HG02870 (cell line): ENCODE results near the gene DIS3L2.
"Not testable (repeated sequence)": the region's sequence is repeated elsewhere in the genome, so short reads cannot be mapped to it uniquely, and the experiment has no call there.

Source experiments
- ATAC-seq: cut with Tn5 transposase; IDR thresholded peaks from one replicate; pipeline ENCODE4 v1.9.1; 2021; ENCODE audit warnings: mild to moderate bottlenecking, moderate library complexity; ENCODE audit not compliant: unreplicated experiment

The DIS3L2 gene

DNA sequence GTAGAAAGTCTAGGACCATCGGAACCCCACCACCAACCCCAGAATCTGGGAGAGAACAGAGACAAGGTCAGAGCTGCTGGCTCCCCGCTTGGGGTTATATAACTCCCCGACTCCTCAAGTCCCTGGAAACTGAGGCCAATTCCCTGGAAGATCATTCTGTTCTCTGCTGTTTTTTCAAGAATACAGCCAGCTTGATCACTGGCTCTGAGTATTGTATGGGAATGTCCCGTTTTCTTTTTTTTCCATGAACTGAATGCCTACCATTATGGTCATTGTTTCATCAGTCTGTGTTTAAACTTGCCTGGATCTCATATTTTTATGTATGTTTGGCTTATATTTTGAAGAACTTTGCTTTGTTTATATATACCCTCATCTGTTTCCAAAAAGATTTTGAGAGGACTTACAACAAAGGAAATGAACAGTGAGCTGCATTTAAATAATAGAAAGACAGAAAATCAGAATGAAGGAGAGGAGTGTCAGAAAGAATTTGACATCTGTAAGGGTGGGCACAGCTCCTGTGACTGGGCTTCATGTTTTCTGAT, 327.0 kb downstream of the DIS3L2 start:
- ATAC-seq = no peak

- ATAC-seq = no peak
Observed at GRCh38 chr2:232290668-232291067, 329.2 kb downstream of the DIS3L2 start.

DNA sequence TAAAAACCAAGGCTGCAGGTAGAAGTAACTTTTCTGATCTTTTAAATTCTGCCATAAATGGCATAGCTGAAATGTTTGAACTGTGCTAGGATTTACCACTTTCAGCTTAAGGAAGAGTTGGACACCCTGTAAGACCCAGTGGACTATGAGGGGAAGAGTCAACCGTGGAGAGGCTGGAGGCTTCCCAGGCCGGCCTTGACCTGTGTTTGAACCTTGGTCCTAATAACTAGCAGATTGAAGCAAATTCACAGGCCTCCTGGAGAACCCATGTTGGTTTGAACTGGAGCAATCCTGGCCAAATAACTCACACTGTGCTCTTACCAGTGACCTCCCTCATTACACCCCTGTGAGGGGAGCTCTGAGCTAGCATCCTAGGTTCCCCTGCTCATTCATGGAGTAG, 329.8 kb downstream of the DIS3L2 start:
- ATAC-seq = no peak

GRCh38 chr2:232292395-232293154, 331.1 kb downstream of the DIS3L2 start:
- ATAC-seq = no peak

DNA sequence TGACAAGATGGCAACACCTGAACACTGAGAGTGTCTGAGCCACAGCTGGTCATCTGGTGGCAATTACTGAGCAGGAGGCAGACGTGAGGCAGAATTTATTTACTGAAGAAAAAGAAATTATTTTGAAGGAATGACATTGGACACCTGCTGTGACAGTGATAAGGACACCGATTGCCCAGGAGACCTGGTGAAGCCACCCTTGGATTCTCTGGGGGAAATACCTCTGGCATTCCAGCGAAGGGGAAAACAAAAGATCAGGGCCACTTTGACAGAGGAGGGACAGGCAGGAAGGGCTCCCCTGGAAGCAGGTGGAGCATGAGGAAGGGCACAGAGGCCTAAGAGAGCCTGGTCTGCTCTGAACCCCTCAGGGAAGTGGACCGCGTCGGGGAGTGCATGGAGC, 331.7 kb downstream of the DIS3L2 start:
- ATAC-seq = no peak

DNA sequence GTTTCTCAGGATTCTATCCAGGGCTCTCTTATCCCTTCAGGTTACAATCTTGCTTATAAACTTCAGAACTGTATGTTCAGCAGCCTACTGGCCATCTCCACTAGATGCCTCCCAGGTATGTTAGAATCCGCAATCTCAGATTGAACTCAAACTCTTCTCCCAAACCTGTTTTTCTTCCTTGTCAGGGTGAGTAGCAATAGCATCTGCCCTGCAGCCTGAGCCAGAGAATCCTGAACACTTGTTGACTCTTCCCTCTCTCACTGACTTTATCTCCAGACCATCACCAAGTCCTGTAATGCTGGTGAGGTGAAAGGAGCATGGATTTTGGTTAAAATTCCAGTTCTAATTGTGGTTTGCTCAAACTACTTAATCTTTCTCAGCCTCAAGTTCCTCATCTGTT, 334.5 kb downstream of the DIS3L2 start:
- ATAC-seq = no peak

- no peak for ATAC-seq
Observed at GRCh38 chr2:232296776-232297525, 335.4 kb downstream of the DIS3L2 start.

GRCh38 chr2:232299084-232299483, 337.6 kb downstream of the DIS3L2 start:
- no peak for ATAC-seq

GRCh38 chr2:232299927-232300674, 338.6 kb downstream of the DIS3L2 start:
- no peak for ATAC-seq

DNA sequence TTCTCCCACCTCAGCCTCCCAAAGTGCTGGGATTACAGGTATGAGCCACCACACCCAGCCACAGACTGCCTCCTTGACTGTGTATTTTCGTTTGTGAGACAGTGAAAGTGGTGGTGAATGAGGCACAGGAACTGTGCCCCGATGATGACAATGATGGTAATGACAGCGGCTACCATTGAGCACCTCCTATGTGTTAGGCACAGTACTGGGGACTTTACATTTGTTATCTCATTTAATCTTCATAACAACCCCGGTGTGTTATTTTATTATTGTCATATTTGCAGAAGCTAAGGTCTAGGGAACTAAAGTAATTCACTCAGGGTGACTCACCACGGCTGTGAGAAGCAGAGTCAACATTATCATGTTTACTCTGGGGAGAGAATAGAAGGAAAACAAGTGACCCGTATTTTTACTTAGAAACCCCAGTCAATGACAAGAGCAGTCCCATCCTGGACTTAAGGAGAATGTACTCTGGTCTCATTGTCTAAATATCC, 339.4 kb downstream of the DIS3L2 start:
- no peak for ATAC-seq

DNA sequence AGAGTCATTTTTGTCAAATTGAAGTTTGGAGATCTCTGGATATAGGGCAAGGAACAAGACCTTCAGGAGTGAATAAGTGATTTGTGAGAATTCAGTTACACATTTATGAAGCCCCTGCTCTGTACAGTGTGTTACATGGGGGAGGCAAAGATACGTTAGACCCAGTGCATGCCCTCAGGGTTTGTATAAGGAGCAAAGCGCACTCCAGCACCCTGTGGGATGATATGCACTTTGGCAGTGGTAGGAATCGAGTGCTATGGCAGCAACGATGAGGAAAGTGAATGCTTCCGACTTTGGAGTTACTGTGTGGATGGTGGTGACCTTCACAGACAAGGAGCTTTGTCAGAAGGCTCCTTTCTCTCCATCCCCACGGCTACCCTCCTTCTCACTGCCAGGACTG, 342.7 kb downstream of the DIS3L2 start:
- no peak for ATAC-seq

GRCh38 chr2:232306741-232307305, 345.3 kb downstream of the DIS3L2 start:
- no peak for ATAC-seq

DNA sequence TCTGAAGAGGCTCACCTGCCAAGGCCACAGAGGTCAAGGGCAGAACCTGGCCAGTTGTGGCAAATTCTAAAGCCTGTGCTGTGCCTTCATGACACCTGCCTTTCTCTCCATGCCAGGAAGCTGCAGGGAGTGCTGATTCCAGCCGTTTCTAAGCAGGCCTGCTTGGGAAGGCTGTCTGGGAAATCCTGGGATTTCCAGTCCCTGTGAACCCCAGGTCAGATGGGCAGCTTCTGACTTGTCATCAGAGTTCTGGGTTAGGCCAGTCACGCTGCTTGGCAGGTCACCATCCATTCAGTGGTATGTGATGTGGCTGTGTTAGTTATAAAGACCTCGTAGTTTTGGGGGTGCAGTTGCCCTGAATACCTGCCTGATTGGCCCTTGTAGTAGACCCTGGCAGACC, 346.3 kb downstream of the DIS3L2 start:
- no peak for ATAC-seq

DNA sequence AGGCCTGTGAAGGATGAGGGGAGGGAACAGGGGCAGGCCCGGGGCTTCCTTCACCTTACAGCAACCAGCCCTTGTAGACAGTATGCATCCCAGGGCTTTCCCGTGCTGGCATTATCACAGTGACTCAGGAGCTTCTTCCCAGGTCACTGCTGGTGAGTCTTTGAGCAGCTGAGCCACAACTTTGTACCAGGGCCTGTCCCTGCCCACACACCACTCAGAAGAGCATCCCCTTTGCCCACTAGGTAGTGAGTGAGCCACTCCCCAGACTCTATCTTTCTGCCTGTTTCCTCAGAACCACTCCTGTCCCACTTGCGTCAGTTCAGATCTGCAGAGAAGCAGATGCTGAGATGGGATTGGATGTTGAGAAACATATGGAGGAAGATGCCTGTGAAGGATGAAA, 347.5 kb downstream of the DIS3L2 start:
- no peak for ATAC-seq

DNA sequence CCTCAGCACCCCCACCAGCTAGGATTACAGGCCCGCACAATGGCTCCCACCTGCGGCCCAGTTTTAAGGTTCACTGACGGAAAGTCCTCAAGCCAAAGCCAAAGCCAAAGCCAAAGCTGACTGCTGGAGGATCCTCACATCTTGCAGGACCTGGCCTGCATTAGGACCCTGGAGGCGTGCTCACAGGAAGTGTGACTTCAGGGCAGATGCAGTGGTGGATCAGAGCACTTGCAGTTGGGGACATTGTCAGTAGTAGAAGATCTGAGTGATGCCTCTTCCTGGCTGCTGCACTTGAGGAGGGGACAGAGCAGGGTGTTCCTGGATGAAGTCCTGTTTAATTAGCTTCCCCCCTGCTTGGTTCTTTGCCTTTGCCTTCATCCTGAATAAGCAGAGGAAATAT, 348.1 kb downstream of the DIS3L2 start:
- no peak for ATAC-seq

GRCh38 chr2:232310121-232310520, 348.6 kb downstream of the DIS3L2 start:
- no peak for ATAC-seq

DNA sequence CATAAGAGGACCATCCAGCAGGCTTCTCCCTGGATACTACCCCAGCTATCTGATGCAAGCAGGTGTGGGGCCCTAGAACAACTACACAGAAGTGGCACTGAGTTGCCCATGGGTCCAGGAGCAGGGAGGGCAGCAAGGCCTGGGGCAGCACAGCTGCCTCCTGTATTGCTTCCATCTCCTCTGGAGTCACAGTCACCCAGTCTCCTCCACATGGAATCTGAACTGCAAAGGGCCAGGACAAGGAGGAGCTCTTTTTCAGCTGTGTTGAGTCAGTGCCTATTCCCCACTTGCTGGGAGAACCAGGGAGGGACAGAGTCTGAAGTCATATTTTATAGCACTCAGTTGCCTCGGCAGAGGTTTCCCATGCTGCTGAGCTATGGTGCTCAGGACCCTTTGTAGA, 349.2 kb downstream of the DIS3L2 start:
- ATAC-seq = no peak

GRCh38 chr2:232313645-232314044, 352.1 kb downstream of the DIS3L2 start:
- not testable (repeated sequence) for ATAC-seq

GRCh38 chr2:232315049-232315922, 353.8 kb downstream of the DIS3L2 start:
- ATAC-seq = peak; percentile 79

DNA sequence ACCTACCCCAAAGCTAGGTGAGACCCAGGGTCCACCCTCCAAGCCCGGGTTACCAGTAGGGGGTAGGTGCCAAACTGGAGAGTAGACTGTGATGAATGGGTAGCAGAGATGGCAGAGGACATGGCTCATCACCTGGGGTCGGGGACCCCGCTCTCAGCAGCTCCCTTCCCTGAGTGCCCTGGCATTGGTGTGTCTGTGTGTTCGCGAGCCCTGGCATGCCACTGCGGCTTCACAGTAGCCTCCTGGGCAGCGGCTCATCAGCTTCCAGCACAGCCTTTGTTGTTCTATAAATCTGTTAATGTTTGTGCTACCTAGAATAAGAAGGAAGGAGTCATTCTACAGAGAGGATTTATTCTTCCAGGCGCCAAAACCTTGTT, 354.4 kb downstream of the DIS3L2 start:
- no peak for ATAC-seq
